ENCODE data around the gene FSHB.

FSHB gene

GRCh38 chr11:30230714-30231113 lies at the start of gene FSHB:
FSHB (plus strand) TSS chr11:30231014; CDS start chr11:30231903, 889 bp downstream.
- TF ChIP-seq CREB1 (IDR thresholded peaks at IDR 0.05; ENCODE audit: low read depth) (no peak), NFIC (IDR thresholded peaks at IDR 0.05) (no peak), EP300 (IDR thresholded peaks at IDR 0.05; ENCODE audit: borderline replicate concordance) (no peak), FOXM1 (IDR thresholded peaks at IDR 0.05; ENCODE audit: borderline replicate concordance, low read depth) (no peak), YY1 (IDR thresholded peaks at IDR 0.05; ENCODE audit: low read depth) (no peak), USF1 (IDR thresholded peaks at IDR 0.05) (no peak), TEAD4 (IDR thresholded peaks at IDR 0.05) (no peak)

- TF ChIP-seq USF1 (IDR thresholded peaks at IDR 0.05) (no peak), MAX (IDR thresholded peaks at IDR 0.05) (no peak), FOXM1 (IDR thresholded peaks at IDR 0.05; ENCODE audit: borderline replicate concordance, low read depth) (no peak), REST (IDR thresholded peaks at IDR 0.05; ENCODE audit: low read depth) (no peak), TCF12 (IDR thresholded peaks at IDR 0.05; ENCODE audit: low read depth) (no peak), TEAD4 (IDR thresholded peaks at IDR 0.05) (no peak), EP300 (IDR thresholded peaks at IDR 0.05; ENCODE audit: borderline replicate concordance) (no peak), ZBTB7A (IDR thresholded peaks at IDR 0.05; ENCODE audit: low read depth) (no peak), NFIC (IDR thresholded peaks at IDR 0.05) (no peak)
Measured at GRCh38 chr11:30186748-30187147, 44.1 kb upstream of the FSHB start.

GRCh38 chr11:30192620-30193019 lies 38.2 kb upstream of the FSHB start:
- TF ChIP-seq ZBTB7A (IDR thresholded peaks at IDR 0.05; ENCODE audit: low read depth) (no peak), MAX (IDR thresholded peaks at IDR 0.05) (no peak), RAD21 (IDR thresholded peaks at IDR 0.05; ENCODE audit: low read depth) (no peak), CEBPB (IDR thresholded peaks at IDR 0.05) (no peak), EGR1 (IDR thresholded peaks at IDR 0.05) (no peak), CREB1 (IDR thresholded peaks at IDR 0.05; ENCODE audit: low read depth) (no peak), EP300 (IDR thresholded peaks at IDR 0.05; ENCODE audit: borderline replicate concordance) (no peak), TEAD4 (IDR thresholded peaks at IDR 0.05) (no peak), FOXM1 (IDR thresholded peaks at IDR 0.05; ENCODE audit: borderline replicate concordance, low read depth) (no peak), TCF12 (IDR thresholded peaks at IDR 0.05; ENCODE audit: low read depth) (no peak), NFIC (IDR thresholded peaks at IDR 0.05) (no peak), YY1 (IDR thresholded peaks at IDR 0.05; ENCODE audit: low read depth) (no peak), REST (IDR thresholded peaks at IDR 0.05; ENCODE audit: low read depth) (no peak), TAF1 (IDR thresholded peaks at IDR 0.05; ENCODE audit: low read depth) (no peak), USF1 (IDR thresholded peaks at IDR 0.05) (no peak)

GRCh38 chr11:30196400-30197206 lies 34.2 kb upstream of the FSHB start:
- TF ChIP-seq ZBTB7A (IDR thresholded peaks at IDR 0.05; ENCODE audit: low read depth) (no peak), RAD21 (IDR thresholded peaks at IDR 0.05; ENCODE audit: low read depth) (peak; percentile 65), TAF1 (IDR thresholded peaks at IDR 0.05; ENCODE audit: low read depth) (no peak), REST (IDR thresholded peaks at IDR 0.05; ENCODE audit: low read depth) (no peak), MAX (IDR thresholded peaks at IDR 0.05) (no peak)
